ENCODE results near the gene HSD17B10. TPM values are rescaled to one million over a fixed set of nuclear protein-coding genes. Genes with fewer than 3 reads are reported as not detected.
A peak's percentile ranks its signal among the peaks of the same experiment; 100 is the strongest.

HSD17B10 gene
- total RNA-seq, 1 experiment from 2014 or later, result 112 TPM

- H3K9ac ChIP-seq (ENCODE audit: extremely low read depth, insufficient read length, low read length), result no peak overlapping the region
- no peak overlapping the region for H3K23ac ChIP-seq (ENCODE audit: insufficient read length, low read depth, low read length)
- H2BK120ac ChIP-seq (ENCODE audit: low read depth, low read length, poor library complexity, severe bottlenecking), result no peak overlapping the region
- Mint-ChIP-seq H3K4me1 (peaks cover 0 to 12% of the 10 kb centered on the region in 2 experiments; a peak in 2 of 4 replicates), H3K27me3 (ENCODE audit: low read depth) (peaks cover 8% of the 10 kb centered on the region), H3K27ac (no peak overlapping the region), H3K9me3 (peaks cover 58 to 66% of the 10 kb centered on the region in 2 experiments), H3K4me3 (no peak overlapping the region; a peak in 1 of 5 replicates), H3K36me3 (ENCODE audit: insufficient read depth in 1 of 3, low read depth in 3 of 3) (peaks cover 0 to 6% (median 4%) of the 10 kb centered on the region in 3 experiments; a peak in 4 of 7 replicates)
- no peak overlapping the region for H4K5ac ChIP-seq (ENCODE audit: insufficient read length, low read depth, low read length)
- no peaks in the 10 kb centered on the region for H3K23me2 ChIP-seq (ENCODE audit: insufficient read length, low read depth, low read length, poor library complexity, severe bottlenecking)
- DNase-seq, result peak; percentile 61
- no peaks in the 10 kb centered on the region for H4K20me1 ChIP-seq (ENCODE audit: control insufficient read depth, insufficient read depth, insufficient read length)
- no peaks in the 10 kb centered on the region for H3K79me1 ChIP-seq (ENCODE audit: insufficient read depth, low read depth, low read length, poor library complexity, severe bottlenecking)
- H3K18ac ChIP-seq (ENCODE audit: insufficient read length, low read depth, low read length), result no peak overlapping the region
- no CpG with 5 or more reads among the region's 2 CpGs for WGBS (ENCODE audit: extremely low coverage, insufficient read length, low lambda C conversion rate)
- H3K27me3 ChIP-seq (ENCODE audit: insufficient read depth, low read length), result 0 out of 2 replicates have a peak, but pooled peaks cover 2% of the 10 kb centered on the region
- no peak overlapping the region for H3K14ac ChIP-seq (ENCODE audit: insufficient read depth, low read length)
- H2AK5ac ChIP-seq (ENCODE audit: insufficient read length, low read length), result no peak overlapping the region
- no peak overlapping the region for H3T11ph ChIP-seq (ENCODE audit: low read length)
- H3K4ac ChIP-seq (ENCODE audit: low read depth, low read length), result no peak overlapping the region
- peak; percentile 71 for TF ChIP-seq CTCF (conservative IDR thresholded peaks at IDR 0.05)
- no peaks in the 10 kb centered on the region for H3K79me2 ChIP-seq (ENCODE audit: insufficient read depth, low read length)
- no peak overlapping the region for H3K4me2 ChIP-seq (ENCODE audit: insufficient read depth, insufficient read length, low read length)
- H2BK20ac ChIP-seq (ENCODE audit: low read depth, low read length, poor library complexity, severe bottlenecking), result no peak overlapping the region
- H3K27ac ChIP-seq (ENCODE audit: insufficient read length, low read depth, low read length), result no peak overlapping the region
- H3K56ac ChIP-seq (ENCODE audit: insufficient read length, low read depth, low read length), result no peak overlapping the region
- no peak overlapping the region for H2BK15ac ChIP-seq (ENCODE audit: low read depth, low read length)
- no peaks in the 10 kb centered on the region for H3K4me1 ChIP-seq (ENCODE audit: insufficient read depth, low read length)
- no peak overlapping the region for H2BK5ac ChIP-seq (ENCODE audit: insufficient read length, low read length)
- no peak overlapping the region for H2BK12ac ChIP-seq (ENCODE audit: insufficient read length, low read depth, low read length)
- H3K9me3 ChIP-seq (ENCODE audit: control insufficient read depth, low read depth, low read length), result peaks cover 20% of the 10 kb centered on the region
- H4K8ac ChIP-seq (replicated peaks; ENCODE audit: insufficient read length, low read depth, low read length), result no peak overlapping the region
- H2AFZ ChIP-seq (ENCODE audit: low read length), result no peak overlapping the region
- H4K91ac ChIP-seq (ENCODE audit: insufficient read length, low read depth, low read length), result no peak overlapping the region
These were observed 47.8 kb upstream of the HSD17B10 start for GRCh38 chrX:53481816-53482465.

All from H9 (cell line).